ENCODE results near the gene FYB1.

DNA sequence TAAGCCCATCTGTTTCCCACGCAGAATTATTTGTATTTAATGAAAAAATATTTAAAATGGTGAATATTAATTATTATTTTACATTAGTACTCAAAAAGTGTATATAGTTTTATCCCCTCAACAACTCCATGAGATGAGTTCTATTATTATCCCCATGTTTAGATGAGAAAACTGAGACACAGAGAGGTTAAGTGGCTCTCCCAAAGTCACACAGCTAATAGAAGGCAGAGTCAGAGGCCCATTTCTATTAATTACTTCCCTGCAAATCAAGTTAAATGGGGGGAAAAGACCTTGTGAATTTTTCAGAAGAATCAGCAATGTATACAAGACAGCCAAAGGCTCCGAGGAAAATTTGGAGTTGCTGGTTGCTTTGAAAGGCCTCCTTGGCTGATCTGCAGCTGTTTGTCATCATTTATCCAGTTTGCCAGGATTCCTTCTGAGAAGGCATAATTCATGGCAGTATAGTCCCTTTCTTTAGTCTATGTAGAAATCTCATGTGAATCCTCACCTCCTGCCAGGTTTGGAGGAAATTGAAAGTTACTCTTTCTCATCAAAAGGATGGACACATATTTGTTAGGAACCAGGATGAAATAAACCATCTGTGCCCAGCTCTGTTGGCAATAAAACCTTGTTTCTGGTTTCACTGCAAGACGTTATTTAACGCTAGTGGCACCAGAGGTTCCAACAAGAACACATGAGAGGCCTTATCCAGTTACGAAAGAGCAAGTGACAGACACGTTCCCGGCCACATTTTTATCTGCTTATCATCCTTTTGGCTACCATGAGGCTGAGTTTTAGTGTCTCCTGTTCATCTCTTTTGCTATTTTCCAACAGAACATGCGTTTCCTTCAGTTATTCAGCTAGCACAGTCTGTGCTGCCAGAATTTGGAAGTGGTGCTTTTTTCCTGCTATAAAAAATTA lies 621 bp downstream of the FYB1 start:
- TF ChIP-seq CTCF (conservative IDR thresholded peaks at IDR 0.05 in 1 of 2, IDR thresholded peaks at IDR 0.05 in 1 of 2; ENCODE audit: extremely low read depth in 1 of 2, insufficient read depth in 1 of 2, low read depth in 1 of 2, low read length in 2 of 2) (no peak), EZH2 (IDR thresholded peaks at IDR 0.05; ENCODE audit: borderline replicate concordance, low read length) (no peak)
